Tibial artery (tissue), 4 donors: ENCODE results near the gene FLNA.
"Not testable (repeated sequence)": the region's sequence is repeated elsewhere in the genome, so short reads cannot be mapped to it uniquely, and the experiment has no call there.

Source experiments
- DNase-seq, 2 donors: peaks; one replicate each; pipeline ENCODE4 v3.0.0-alpha.2; 2019
- H3K27ac ChIP-seq, 2 donors: fragments of 200-600 bp; sonication (generic) in 1 of 2; 1 replicate in 1 of 2; 2 replicates in 1 of 2; pipeline ENCODE4 v1.5.1; 2018 to 2019; ENCODE audit warnings: mild to moderate bottlenecking in 1 of 2
- H3K27me3 ChIP-seq, 2 donors: fragments of 200-600 bp; sonication (generic) in 1 of 2; one replicate each; pipeline versions ENCODE4 v1.5.1 to v1.6.0; 2016 to 2019
- H3K36me3 ChIP-seq, 3 donors: fragments of 200-600 bp; sonication (generic) in 2 of 3; one replicate each; pipeline ENCODE4 v1.5.1; 2016 to 2019; ENCODE audit warnings: mild to moderate bottlenecking in 2 of 3
- H3K4me1 ChIP-seq, 4 donors: fragments of 200-600 bp; sonication (generic) in 2 of 4; 1 replicate in 3 of 4; 2 replicates in 1 of 4; pipeline ENCODE4 v1.5.1; 2016 to 2019
- H3K4me3 ChIP-seq, 2 donors: fragments of 200-600 bp; sonication (generic) in 1 of 2; 1 replicate in 1 of 2; 2 replicates in 1 of 2; pipeline ENCODE4 v1.5.1; 2018 to 2019; ENCODE audit warnings: mild to moderate bottlenecking in 2 of 2
- H3K9me3 ChIP-seq, 3 donors: fragments of 200-600 bp; sonication (generic) in 1 of 3; one replicate each; pipeline ENCODE4 v1.5.1; 2016 to 2019
- intact Hi-C: fragments of 100-400 bp; cut with DNase I; formaldehyde crosslinking; loops from one replicate; pipeline ENCODE4 v1.15.0; 2023; ENCODE audit warnings: low total_unique reads
- TF ChIP-seq, protein P1 (sequence below), 2 experiments: fragments of 200-600 bp in 1 of 2; fragments of 450-650 bp in 1 of 2; IDR thresholded peaks; one replicate each; pipeline ENCODE4 v1.5.1; 2017 to 2019; ENCODE audit warnings: antibody characterized with exemption in 2 of 2, mild to moderate bottlenecking in 1 of 2, moderate library complexity in 1 of 2

FLNA gene

GRCh38 chrX:154349979-154350378 is 24.5 kb downstream of the FLNA start:
- H3K4me1 ChIP-seq = peaks cover 0 to 3% (median 0%) of the 10 kb centered on the region in 4 donors
- TF ChIP-seq, protein P1, sequence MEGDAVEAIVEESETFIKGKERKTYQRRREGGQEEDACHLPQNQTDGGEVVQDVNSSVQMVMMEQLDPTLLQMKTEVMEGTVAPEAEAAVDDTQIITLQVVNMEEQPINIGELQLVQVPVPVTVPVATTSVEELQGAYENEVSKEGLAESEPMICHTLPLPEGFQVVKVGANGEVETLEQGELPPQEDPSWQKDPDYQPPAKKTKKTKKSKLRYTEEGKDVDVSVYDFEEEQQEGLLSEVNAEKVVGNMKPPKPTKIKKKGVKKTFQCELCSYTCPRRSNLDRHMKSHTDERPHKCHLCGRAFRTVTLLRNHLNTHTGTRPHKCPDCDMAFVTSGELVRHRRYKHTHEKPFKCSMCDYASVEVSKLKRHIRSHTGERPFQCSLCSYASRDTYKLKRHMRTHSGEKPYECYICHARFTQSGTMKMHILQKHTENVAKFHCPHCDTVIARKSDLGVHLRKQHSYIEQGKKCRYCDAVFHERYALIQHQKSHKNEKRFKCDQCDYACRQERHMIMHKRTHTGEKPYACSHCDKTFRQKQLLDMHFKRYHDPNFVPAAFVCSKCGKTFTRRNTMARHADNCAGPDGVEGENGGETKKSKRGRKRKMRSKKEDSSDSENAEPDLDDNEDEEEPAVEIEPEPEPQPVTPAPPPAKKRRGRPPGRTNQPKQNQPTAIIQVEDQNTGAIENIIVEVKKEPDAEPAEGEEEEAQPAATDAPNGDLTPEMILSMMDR (IDR thresholded peaks at IDR 0.05) = no peak
- H3K9me3 ChIP-seq = no peaks in the 10 kb centered on the region
- peaks cover 61 to 69% (median 69%) of the 10 kb centered on the region in 3 donors for H3K36me3 ChIP-seq
- intact Hi-C loops = no loop called here
- no peak for DNase-seq
- H3K27me3 ChIP-seq = no peaks in the 10 kb centered on the region
- peak overlapping the region in 1 of 2 donors; percentile 54 for H3K27ac ChIP-seq
- no peak overlapping the region for H3K4me3 ChIP-seq

DNA sequence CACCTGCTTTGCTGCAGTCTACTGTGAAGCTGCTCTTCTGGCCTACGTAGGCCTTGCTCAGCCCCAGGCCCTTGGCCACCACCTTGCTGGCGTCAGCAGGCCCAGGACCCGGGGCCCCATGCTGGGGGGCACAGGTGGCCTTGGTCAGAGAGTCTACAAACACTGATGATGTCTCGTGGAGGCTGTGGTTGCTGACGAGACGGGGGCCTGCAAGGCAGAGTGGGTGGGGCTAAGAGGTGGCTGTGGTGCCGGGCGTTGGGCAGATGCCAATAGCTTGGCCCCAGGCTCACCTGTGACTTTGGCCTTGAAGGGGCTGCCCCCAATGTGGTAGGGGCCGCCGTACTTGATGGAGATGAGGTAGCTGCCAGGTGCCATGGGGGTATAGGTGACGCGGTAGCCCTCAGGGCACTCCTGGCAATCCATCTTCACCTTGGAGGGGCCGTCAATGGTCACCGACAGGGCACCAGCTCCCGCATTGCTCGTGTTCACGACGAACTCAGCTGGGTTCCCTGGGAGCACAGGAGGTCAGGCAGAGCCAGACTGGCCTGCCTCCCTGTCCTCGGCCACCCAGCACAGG is 25.0 kb downstream of the FLNA start:
- TF ChIP-seq, protein P1 (IDR thresholded peaks at IDR 0.05) = no peak
- H3K4me3 ChIP-seq = no peak overlapping the region
- H3K27me3 ChIP-seq = no peaks in the 10 kb centered on the region
- no peaks in the 10 kb centered on the region for H3K9me3 ChIP-seq
- peaks cover 0 to 1% (median 0%) of the 10 kb centered on the region in 4 donors for H3K4me1 ChIP-seq
- intact Hi-C loops = no loop called here
- H3K27ac ChIP-seq = peak overlapping the region in 1 of 2 donors; percentile 54
- peaks cover 56 to 64% (median 64%) of the 10 kb centered on the region in 3 donors for H3K36me3 ChIP-seq
- DNase-seq = no peak

GRCh38 chrX:154348646-154349358 is 25.6 kb downstream of the FLNA start:
- H3K4me3 ChIP-seq = no peak overlapping the region
- no peaks in the 10 kb centered on the region for H3K27me3 ChIP-seq
- H3K27ac ChIP-seq = peak overlapping the region in 1 of 2 donors; percentile 54
- no peaks in the 10 kb centered on the region for H3K4me1 ChIP-seq
- intact Hi-C loops = no loop called here
- H3K9me3 ChIP-seq = no peaks in the 10 kb centered on the region
- H3K36me3 ChIP-seq = peaks cover 49 to 58% (median 57%) of the 10 kb centered on the region in 3 donors
- peak in 1 of 2 donors; percentile 68 for DNase-seq
- TF ChIP-seq, protein P1 (IDR thresholded peaks at IDR 0.05) = no peak

GRCh38 chrX:154348114-154348531 is 26.3 kb downstream of the FLNA start:
- no peaks in the 10 kb centered on the region for H3K4me1 ChIP-seq
- DNase-seq = peak in 1 of 2 donors; percentile 69
- TF ChIP-seq, protein P1 (IDR thresholded peaks at IDR 0.05) = no peak
- no peak overlapping the region for H3K4me3 ChIP-seq
- H3K27ac ChIP-seq = peak overlapping the region in 1 of 2 donors; percentile 54
- H3K27me3 ChIP-seq = no peaks in the 10 kb centered on the region
- peaks cover 43 to 51% (median 50%) of the 10 kb centered on the region in 3 donors for H3K36me3 ChIP-seq
- H3K9me3 ChIP-seq = no peaks in the 10 kb centered on the region
- intact Hi-C loops = no loop called here

GRCh38 chrX:154343620-154344019 is 30.8 kb downstream of the FLNA start:
- H3K4me3 ChIP-seq, H3K27me3 ChIP-seq, H3K4me1 ChIP-seq, DNase-seq, H3K9me3 ChIP-seq, intact Hi-C loops, H3K27ac ChIP-seq, H3K36me3 ChIP-seq: not testable (repeated sequence)

GRCh38 chrX:154343063-154343462 is 31.4 kb downstream of the FLNA start:
- DNase-seq, H3K9me3 ChIP-seq, intact Hi-C loops, H3K27me3 ChIP-seq, H3K36me3 ChIP-seq, H3K4me1 ChIP-seq, H3K4me3 ChIP-seq, H3K27ac ChIP-seq: not testable (repeated sequence)

DNA sequence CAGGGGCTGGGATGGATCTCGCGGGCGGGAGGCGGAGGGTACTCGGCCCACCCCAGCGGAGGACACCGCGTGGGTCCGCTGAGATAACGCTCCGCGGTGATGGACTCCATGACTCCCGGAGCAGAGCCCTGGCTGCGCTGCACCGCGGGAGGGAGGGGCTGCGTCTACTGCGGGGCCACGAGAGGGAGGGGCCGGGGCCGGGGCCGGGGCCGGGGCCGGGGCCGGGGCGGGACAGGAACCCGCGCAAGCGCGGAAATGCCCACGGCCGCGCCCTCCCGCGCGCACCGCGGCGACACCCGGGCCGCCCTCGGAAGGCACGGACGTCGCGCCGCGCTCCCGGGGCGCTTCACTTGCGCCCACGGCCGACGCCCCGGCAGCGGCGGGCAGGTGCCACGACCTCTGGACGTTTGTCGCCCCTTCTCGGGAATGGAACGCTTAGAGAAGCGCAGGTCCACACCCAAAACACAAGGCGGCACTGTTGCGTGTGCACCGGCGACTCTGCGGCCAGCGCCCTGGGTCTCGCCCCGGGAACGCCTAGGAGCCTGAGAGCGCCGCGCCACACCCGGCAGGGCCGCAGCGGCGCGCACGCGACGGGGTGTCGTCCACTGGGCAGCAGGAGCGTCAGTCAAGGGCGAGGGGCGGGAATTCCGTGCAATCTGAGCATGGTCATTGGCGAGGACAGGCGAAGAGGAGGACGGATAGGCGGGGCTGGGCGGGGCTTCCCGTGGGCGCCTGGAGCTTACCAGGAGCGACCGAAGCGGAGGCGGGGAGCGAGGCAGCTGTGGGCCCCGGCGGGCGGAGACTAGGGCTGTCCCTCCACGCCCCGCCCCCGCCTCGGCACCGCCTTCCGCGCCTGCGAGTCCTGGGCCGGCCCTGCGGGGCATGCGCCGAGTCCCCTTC is 32.8 kb downstream of the FLNA start:
- H3K4me1 ChIP-seq, intact Hi-C loops, H3K27me3 ChIP-seq, DNase-seq, H3K9me3 ChIP-seq, H3K36me3 ChIP-seq, H3K27ac ChIP-seq: not testable (repeated sequence)
- peak overlapping the region in 1 of 2 donors; percentile 27 for H3K4me3 ChIP-seq
